Natural killer cell treated with Interleukin-12 subunit alpha and Interleukin-12 subunit beta and Interleukin-15 and Interleukin-18, amount 100 ng/mL, for 72 hours (primary cell): Measurements from ENCODE around the gene CRYGA. TPM values are rescaled to one million over a fixed set of nuclear protein-coding genes. Genes with fewer than 3 reads are reported as not detected.
"Not testable (repeated sequence)": the region's sequence is repeated elsewhere in the genome, so short reads cannot be mapped to it uniquely, and the experiment has no call there.

Source experiments
- ATAC-seq, 2 donors: fragments of 150-1000 bp; cut with Tn5 transposase in 1 of 2; sonication (Bioruptor Pico), chemical (Tn5 transposase) in 1 of 2; 2 replicates each; pipeline ENCODE4 v1.10.0; 2021
- DNase-seq: peaks from one replicate; pipeline ENCODE4 v3.0.0; 2022; ENCODE audit warnings: low spot score
- H3K27ac Mint-ChIP-seq, 2 donors: 1 replicate in 1 of 2; 2 replicates in 1 of 2; pipeline ENCODE4 v1.8.0; 2022; ENCODE audit warnings: mixed read lengths in 2 of 2, mild to moderate bottlenecking in 1 of 2, moderate library complexity in 1 of 2
- H3K27me3 Mint-ChIP-seq, 2 donors: 1 replicate in 1 of 2; 2 replicates in 1 of 2; pipeline ENCODE4 v1.8.0; 2022; ENCODE audit warnings: mixed read lengths in 2 of 2
- H3K36me3 Mint-ChIP-seq: one replicate; pipeline ENCODE4 v1.8.0; 2022; ENCODE audit warnings: mixed read lengths
- H3K4me1 Mint-ChIP-seq, 2 donors: 1 replicate in 1 of 2; 2 replicates in 1 of 2; pipeline ENCODE4 v1.8.0; 2022; ENCODE audit warnings: low read depth in 2 of 2, mixed read lengths in 2 of 2, mild to moderate bottlenecking in 1 of 2
- H3K4me3 Mint-ChIP-seq: one replicate; pipeline ENCODE4 v1.8.0; 2022; ENCODE audit warnings: mixed read lengths
- H3K9me3 Mint-ChIP-seq: 2 replicates; pipeline ENCODE4 v1.8.0; 2022; ENCODE audit warnings: mixed read lengths
- total RNA-seq, 2 donors: library from RNA; stranded (reverse); gene quantifications; one replicate each; pipeline ENCODE4 v1.2.3, GENCODE V29; 2022

The CRYGA gene
- total RNA-seq, 2 donors from 2014 or later, result not detected

- no peaks in the 10 kb centered on the region for H3K4me1 Mint-ChIP-seq
- peaks cover 0 to 3% of the 10 kb centered on the region in 2 donors for H3K27me3 Mint-ChIP-seq
- ATAC-seq (no peak), DNase-seq (no peak)
- no peak overlapping the region for H3K4me3 Mint-ChIP-seq
- H3K27ac Mint-ChIP-seq, result no peak overlapping the region
- peaks cover 4% of the 10 kb centered on the region for H3K9me3 Mint-ChIP-seq
- peaks cover 5% of the 10 kb centered on the region for H3K36me3 Mint-ChIP-seq
These were observed 16.4 kb downstream of the CRYGA start for GRCh38 chr2:208147008-208147407.

DNA sequence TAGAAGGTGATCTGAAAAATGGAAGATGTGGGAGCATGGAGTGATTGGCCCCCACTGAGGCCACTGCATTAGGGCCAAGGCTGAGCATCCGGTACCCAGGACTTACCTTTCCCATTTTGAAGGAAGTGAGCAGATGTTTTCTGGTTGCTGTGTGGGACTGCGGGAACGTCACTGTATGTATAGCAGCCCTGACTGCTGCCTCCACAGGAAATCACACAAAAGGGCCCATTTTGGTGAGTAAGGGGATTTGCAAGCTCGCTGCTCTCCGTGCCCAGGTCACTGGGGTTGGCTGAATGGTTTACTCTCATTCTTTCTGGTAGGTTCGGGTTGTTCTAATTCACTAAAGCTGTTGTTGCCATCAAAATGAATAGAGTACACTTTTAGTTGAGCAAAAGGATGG is 17.4 kb downstream of the CRYGA start, which contains the start of gene CRYGB:
CRYGB (minus strand) TSS at position 153 of the 400 bp plus-strand sequence; CDS start at position 115, 38 bp downstream.
- H3K9me3 Mint-ChIP-seq, result peaks cover 4% of the 10 kb centered on the region
- no peak within 1 kb of the TSS for H3K4me3 Mint-ChIP-seq
- H3K27ac Mint-ChIP-seq, result no peak within 1 kb of the TSS
- H3K4me1 Mint-ChIP-seq, result no peaks in the 10 kb centered on the region
- ATAC-seq (no peak), DNase-seq (no peak)
- H3K36me3 Mint-ChIP-seq, result peaks cover 5% of the 10 kb centered on the region
- H3K27me3 Mint-ChIP-seq, result peaks cover 0 to 3% of the 10 kb centered on the region in 2 donors

- no peaks in the 10 kb centered on the region for H3K36me3 Mint-ChIP-seq
- H3K4me3 Mint-ChIP-seq, result no peak overlapping the region
- no peaks in the 10 kb centered on the region for H3K4me1 Mint-ChIP-seq
These were observed 20.2 kb downstream of the CRYGA start for GRCh38 chr2:208142925-208143799.

GRCh38 chr2:208142240-208142924 is 21.0 kb downstream of the CRYGA start:
- H3K4me1 Mint-ChIP-seq, result no peaks in the 10 kb centered on the region
- no peaks in the 10 kb centered on the region for H3K9me3 Mint-ChIP-seq
- H3K27ac Mint-ChIP-seq, result no peak overlapping the region
- H3K4me3 Mint-ChIP-seq, result no peak overlapping the region
- no peaks in the 10 kb centered on the region for H3K36me3 Mint-ChIP-seq
- DNase-seq (no peak), ATAC-seq (no peak)
- peaks cover 0 to under 1% of the 10 kb centered on the region in 2 donors for H3K27me3 Mint-ChIP-seq

More at GRCh38 chr2:208142925-208143799, 20.2 kb downstream of the CRYGA start:
- no peaks in the 10 kb centered on the region for H3K9me3 Mint-ChIP-seq
- H3K27me3 Mint-ChIP-seq, result peaks cover 0 to 3% of the 10 kb centered on the region in 2 donors
- ATAC-seq (no peak), DNase-seq (no peak)
- H3K27ac Mint-ChIP-seq, result no peak overlapping the region

DNA sequence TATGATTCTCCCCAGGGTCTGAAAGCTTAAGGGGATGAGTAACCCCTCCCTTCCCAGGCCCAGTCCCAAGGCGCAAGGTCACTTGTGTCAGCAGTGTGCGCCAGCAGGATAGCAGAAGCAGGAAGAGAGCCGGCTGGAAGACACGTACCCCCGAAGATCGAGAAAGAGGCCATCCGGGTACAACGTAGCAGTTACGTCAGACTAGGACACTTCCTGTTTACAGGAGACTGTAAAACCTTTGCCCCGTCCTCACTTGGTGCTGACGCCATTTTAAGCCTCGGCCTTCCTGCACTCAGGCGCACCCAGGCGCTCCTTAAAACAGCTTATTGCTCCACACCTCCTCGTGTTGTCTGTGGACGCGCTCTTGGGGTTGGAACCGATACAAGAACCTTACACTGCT is 23.9 kb downstream of the CRYGA start:
- ATAC-seq (no peak), DNase-seq (no peak)
- H3K27ac Mint-ChIP-seq, result no peak overlapping the region
- no peaks in the 10 kb centered on the region for H3K36me3 Mint-ChIP-seq
- H3K27me3 Mint-ChIP-seq, result no peaks in the 10 kb centered on the region
- no peak overlapping the region for H3K4me3 Mint-ChIP-seq
- peaks cover 8 to 9% of the 10 kb centered on the region in 2 donors for H3K4me1 Mint-ChIP-seq
- no peaks in the 10 kb centered on the region for H3K9me3 Mint-ChIP-seq

- not testable (repeated sequence) for H3K4me1 Mint-ChIP-seq, H3K9me3 Mint-ChIP-seq, H3K36me3 Mint-ChIP-seq
These were observed 25.1 kb downstream of the CRYGA start for GRCh38 chr2:208138334-208138733.

DNA sequence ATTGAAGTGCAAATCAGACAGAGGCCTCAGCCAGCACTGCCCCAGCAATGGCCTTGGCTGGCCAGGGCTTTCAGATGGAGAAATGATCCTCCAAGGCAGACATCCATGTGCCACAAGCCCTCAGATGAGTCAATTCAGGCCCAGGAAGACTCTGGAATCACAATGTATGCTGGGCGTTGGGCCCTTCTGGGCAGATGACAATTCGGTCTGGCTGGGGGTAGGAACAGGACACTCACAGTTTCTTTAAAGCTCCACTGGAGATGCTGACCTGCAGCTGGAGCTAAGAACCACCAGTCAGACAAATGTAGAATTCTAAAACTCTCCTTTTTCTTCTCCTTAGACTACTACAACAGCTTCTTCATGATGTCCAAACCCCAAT is 26.7 kb downstream of the CRYGA start:
- ATAC-seq (no peak), DNase-seq (no peak)
- H3K4me3 Mint-ChIP-seq, result no peak overlapping the region
- H3K27ac Mint-ChIP-seq, result no peak overlapping the region
- peaks cover 8 to 9% of the 10 kb centered on the region in 2 donors for H3K4me1 Mint-ChIP-seq
- H3K9me3 Mint-ChIP-seq, result no peaks in the 10 kb centered on the region
- H3K27me3 Mint-ChIP-seq, result no peaks in the 10 kb centered on the region
- no peaks in the 10 kb centered on the region for H3K36me3 Mint-ChIP-seq

More at GRCh38 chr2:208138334-208138733, 25.1 kb downstream of the CRYGA start:
- ATAC-seq, DNase-seq, H3K4me3 Mint-ChIP-seq, H3K27me3 Mint-ChIP-seq, H3K27ac Mint-ChIP-seq: not testable (repeated sequence)

DNA sequence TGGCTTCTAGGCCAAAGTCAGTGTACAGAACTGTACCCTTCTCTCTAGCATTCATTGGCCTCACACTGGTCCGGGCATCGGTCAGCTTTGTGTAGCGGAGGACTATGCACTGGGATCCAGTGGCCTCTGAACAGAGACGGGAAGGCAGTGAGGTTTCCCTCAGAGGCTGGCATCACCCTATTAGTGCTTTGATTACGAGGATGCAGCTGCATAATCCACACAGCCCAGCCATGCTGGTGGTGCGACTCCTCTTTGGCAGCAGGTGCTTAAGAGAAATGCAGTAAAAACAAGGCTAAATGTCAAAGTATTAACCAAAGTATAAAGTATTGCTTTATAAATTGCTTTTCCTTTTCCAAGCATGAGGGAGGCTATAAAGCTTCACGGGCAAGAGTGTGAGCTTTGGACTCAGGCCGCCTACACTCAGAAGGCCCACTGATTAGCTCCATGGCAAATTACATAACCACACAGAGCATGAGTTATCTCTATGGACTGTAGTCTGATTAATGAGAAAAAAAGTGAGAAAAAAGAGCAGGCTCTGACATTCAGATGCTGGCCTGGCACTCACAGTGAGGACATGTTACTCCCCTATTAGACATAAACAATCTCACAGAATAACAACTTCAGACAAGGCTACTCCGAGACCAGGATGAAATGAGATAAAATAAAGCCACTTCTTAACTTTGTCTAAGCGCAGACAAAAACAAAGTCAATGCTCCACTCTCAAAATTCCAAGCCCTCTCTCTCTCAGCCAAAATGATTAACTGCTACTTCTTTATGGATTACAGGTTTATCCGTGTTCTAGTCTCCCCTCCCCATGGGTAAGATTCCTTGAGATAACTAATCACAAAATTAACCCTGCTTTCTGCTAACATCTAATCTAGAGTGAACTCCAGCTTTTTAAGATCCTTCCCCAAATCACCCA is 27.3 kb downstream of the CRYGA start:
- no peak for DNase-seq
- Mint-ChIP-seq H3K9me3 (no peaks in the 10 kb centered on the region), H3K4me1 (peaks cover 8 to 9% of the 10 kb centered on the region in 2 donors), H3K4me3 (no peak overlapping the region), H3K27ac (no peak overlapping the region), H3K36me3 (no peaks in the 10 kb centered on the region), H3K27me3 (no peaks in the 10 kb centered on the region)
- ATAC-seq, result no peak

DNA sequence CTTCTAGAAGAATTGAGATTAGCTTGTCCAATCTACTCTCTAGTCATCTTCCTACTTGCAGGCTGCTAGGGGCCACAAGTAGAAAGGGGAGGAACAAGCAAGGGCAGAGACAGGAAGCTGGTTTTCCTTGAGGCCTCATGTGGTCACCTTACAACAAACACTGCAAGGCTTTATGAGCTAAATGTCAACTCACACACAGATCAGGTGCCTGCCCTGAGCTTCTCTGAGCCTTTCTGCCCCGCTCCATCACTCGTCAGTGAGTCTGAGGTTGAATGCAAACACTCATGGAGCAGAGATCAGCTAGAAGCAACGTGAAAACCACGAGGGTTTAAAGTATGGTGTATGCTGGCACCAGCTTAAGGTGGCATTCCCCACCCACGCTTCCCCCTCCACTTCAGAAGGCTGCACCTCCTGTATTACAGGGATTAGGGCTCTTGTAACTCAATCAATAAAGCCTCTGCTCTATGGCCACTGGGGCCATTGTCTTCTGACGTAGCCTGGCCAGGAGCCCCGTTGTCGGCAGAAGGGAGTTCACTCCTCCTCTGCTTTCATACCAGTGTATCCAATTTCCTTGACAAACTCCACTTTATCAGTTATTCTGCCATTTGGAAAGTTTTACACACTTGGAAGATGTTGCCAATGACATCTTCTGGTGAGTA is 28.3 kb downstream of the CRYGA start:
- ATAC-seq (peak; percentile 61), DNase-seq (no peak)
- Mint-ChIP-seq H3K27me3 (no peaks in the 10 kb centered on the region), H3K4me3 (no peak overlapping the region), H3K27ac (no peak overlapping the region), H3K36me3 (no peaks in the 10 kb centered on the region), H3K4me1 (peaks cover 8 to 9% of the 10 kb centered on the region in 2 donors), H3K9me3 (no peaks in the 10 kb centered on the region)

DNA sequence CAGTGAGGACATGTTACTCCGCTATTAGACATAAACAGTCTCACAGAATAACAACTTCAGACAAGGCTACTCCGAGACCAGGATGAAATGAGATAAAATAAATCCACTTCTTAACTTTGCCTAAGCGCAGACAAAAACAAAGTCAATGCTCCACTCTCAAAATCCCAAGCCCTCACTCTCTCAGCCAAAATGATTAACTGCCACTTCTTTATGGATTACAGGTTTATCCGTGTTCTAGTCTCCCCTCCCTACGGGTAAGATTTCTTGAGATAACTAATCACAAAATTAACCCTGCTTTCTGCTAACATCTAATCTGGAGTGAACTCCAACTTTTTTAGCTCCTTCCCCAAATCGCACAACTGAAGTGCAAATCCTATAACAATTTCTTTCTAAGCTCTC is 32.7 kb downstream of the CRYGA start:
- Mint-ChIP-seq H3K9me3 (peaks cover 3% of the 10 kb centered on the region), H3K27me3 (peaks cover 0 to under 1% of the 10 kb centered on the region in 2 donors), H3K27ac (no peak overlapping the region), H3K36me3 (no peaks in the 10 kb centered on the region), H3K4me3 (no peak overlapping the region), H3K4me1 (peaks cover 8 to 9% of the 10 kb centered on the region in 2 donors)
- ATAC-seq (no peak), DNase-seq (no peak)

DNA sequence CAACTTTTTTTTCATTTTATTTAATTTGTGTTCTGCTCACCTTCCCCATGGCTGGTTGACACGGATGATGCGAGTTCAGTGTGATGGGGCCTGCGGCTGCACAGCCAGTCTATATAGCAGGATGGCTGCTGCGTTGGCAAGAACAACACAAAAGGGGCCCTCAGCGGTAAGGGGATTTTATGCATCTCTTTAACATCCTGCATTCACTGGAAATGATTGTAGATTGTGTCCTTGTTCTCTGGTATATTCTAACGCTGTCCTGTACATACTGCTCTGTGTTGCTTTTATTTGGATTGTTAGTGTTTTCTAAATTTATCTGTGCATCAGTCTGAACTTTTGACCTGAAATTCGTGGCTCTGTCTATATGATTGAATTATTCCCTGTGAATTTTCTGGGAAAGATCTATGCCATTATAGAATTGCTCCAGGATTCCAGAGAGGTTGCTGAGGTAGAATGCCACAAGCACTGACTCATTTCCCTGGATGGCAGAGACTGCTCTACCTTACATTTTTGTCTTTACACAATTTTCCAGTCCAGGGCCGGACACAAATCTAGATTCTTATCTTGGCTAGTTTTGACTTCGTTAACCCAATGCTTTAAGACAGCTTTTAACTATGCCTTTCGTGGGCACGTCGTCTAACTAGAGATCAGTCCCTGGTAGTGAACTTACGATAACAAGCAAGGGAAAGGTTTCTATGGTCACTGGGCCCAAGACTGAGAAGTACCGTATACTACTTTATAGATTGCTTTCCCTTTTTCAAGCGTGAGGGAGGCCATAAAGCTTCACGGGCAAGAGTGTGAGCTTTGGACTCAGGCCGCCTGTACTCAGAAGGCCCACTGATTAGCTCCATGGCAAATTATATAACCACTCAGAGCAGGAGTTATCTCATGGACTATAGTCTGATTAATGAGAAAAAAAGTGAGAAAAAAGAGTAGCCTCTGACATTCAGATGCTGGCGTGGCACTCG is 33.4 kb downstream of the CRYGA start, which contains the start of gene CRYGC:
CRYGC (minus strand) TSS at position 85 of the 968 bp plus-strand sequence; CDS start at position 49, 36 bp downstream.
- Mint-ChIP-seq H3K4me1 (peaks cover 3% of the 10 kb centered on the region in 2 donors), H3K27me3 (peaks cover 6 to 7% of the 10 kb centered on the region in 2 donors), H3K4me3 (no peak within 1 kb of the TSS), H3K27ac (no peak within 1 kb of the TSS), H3K36me3 (no peaks in the 10 kb centered on the region), H3K9me3 (peaks cover 3% of the 10 kb centered on the region)
- DNase-seq (no peak), ATAC-seq (no peak)

DNA sequence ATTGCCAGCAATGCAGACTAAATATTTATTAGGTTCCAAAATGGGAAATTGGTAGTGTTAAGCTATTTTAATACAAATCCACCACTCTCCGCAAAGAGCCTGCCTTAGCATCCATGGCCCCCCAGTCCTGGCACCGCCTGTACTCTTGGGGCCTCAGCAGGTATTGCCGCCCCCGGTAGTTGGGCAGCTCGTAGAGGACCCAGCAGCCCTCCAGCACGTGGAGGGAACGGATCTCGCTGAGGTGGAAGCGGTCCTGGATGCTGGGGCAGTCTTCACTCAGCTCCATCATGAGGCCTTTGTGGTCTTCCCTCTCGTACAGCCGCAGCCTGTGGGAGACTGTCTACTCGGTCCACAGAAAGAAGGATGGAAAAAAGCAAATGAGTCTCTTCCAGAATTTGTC is 35.3 kb downstream of the CRYGA start:
- peaks cover 0 to 6% of the 10 kb centered on the region in 2 donors for H3K4me1 Mint-ChIP-seq
- no peaks in the 10 kb centered on the region for H3K36me3 Mint-ChIP-seq
- peaks cover 15 to 20% of the 10 kb centered on the region in 2 donors for H3K27me3 Mint-ChIP-seq
- no peak overlapping the region for H3K27ac Mint-ChIP-seq
- H3K4me3 Mint-ChIP-seq, result no peak overlapping the region
- ATAC-seq (peak in 1 of 2 donors; percentile 29), DNase-seq (no peak)
- H3K9me3 Mint-ChIP-seq, result peaks cover 3% of the 10 kb centered on the region
